Measurements from ENCODE around the gene GRIA2.

DNA sequence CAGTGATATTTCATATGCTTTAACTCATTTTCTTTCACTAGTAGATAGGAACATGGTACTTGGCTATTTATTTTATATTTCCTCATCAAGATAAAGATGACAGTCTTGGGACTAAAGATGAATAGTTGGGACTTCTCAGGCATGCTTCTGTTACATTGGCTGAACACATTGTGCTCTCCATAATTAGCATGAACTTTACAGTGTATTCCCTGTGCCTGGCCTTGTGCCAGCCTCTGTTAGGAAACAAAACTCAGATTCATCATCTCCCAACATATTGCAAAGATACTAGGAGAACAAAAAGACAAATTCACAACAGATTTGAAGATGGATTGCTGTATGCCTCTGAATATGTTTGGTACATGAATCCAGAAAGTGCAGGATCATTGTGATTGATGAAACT lies 26.4 kb downstream of the GRIA2 start:
- TF ChIP-seq, protein P1, sequence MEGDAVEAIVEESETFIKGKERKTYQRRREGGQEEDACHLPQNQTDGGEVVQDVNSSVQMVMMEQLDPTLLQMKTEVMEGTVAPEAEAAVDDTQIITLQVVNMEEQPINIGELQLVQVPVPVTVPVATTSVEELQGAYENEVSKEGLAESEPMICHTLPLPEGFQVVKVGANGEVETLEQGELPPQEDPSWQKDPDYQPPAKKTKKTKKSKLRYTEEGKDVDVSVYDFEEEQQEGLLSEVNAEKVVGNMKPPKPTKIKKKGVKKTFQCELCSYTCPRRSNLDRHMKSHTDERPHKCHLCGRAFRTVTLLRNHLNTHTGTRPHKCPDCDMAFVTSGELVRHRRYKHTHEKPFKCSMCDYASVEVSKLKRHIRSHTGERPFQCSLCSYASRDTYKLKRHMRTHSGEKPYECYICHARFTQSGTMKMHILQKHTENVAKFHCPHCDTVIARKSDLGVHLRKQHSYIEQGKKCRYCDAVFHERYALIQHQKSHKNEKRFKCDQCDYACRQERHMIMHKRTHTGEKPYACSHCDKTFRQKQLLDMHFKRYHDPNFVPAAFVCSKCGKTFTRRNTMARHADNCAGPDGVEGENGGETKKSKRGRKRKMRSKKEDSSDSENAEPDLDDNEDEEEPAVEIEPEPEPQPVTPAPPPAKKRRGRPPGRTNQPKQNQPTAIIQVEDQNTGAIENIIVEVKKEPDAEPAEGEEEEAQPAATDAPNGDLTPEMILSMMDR (conservative IDR thresholded peaks at IDR 0.05), result no peak
- TF ChIP-seq ZFX (IDR thresholded peaks at IDR 0.05), result no peak
